CD4-positive, CD25-positive, alpha-beta regulatory T cell (primary cell): ENCODE measurements around the gene ITPR2. TPM values are rescaled to one million over a fixed set of nuclear protein-coding genes. Genes with fewer than 3 reads are reported as not detected.

Experiments
- ATAC-seq, 2 donors: fragments of 150-1000 bp; cut with Tn5 transposase; one replicate each; pipeline ENCODE4 v1.10.0; 2021; ENCODE audit warnings: low read depth in 2 of 2, moderate number of reproducible peaks in 2 of 2, moderate library complexity in 1 of 2
- DNase-seq, 3 donors: peaks; one replicate each; pipeline versions ENCODE4 v3.0.0 to v3.0.0-alpha.2; 2012 to 2022; ENCODE audit warnings: mixed read lengths in 1 of 3
- H3K27ac ChIP-seq: one replicate; pipeline ENCODE4 v1.7.0; 2013; ENCODE audit warnings: mild to moderate bottlenecking, low read length; ENCODE audit not compliant: insufficient read depth, poor library complexity, severe bottlenecking
- H3K27me3 ChIP-seq: one replicate; pipeline ENCODE4 v1.7.0; 2013; ENCODE audit warnings: low read length; ENCODE audit not compliant: control insufficient read depth, insufficient read depth
- H3K36me3 ChIP-seq: one replicate; pipeline ENCODE4 v1.7.0; 2013; ENCODE audit warnings: mild to moderate bottlenecking, low read length, moderate library complexity; ENCODE audit not compliant: control insufficient read depth, insufficient read depth
- H3K4me1 ChIP-seq: 2 replicates; pipeline ENCODE4 v1.7.0; 2013; ENCODE audit warnings: mild to moderate bottlenecking, low read length; ENCODE audit not compliant: insufficient read depth, control insufficient read depth, poor library complexity, severe bottlenecking
- H3K4me3 ChIP-seq: one replicate; pipeline ENCODE4 v1.7.0; 2013; ENCODE audit warnings: low read depth, mild to moderate bottlenecking, low read length, moderate library complexity
- H3K9me3 ChIP-seq, 2 experiments: 1 replicate in 1 of 2; 2 replicates in 1 of 2; pipeline ENCODE4 v1.7.0; 2013; ENCODE audit warnings: low read length in 2 of 2, mild to moderate bottlenecking in 1 of 2, moderate library complexity in 1 of 2; ENCODE audit not compliant: control insufficient read depth in 2 of 2
- H3K27ac Mint-ChIP-seq, 3 donors: one replicate each; pipeline ENCODE4 v1.8.0; 2020 to 2022; ENCODE audit warnings: mild to moderate bottlenecking in 3 of 3, mixed read lengths in 3 of 3, moderate library complexity in 2 of 3
- H3K27me3 Mint-ChIP-seq: one replicate; pipeline ENCODE4 v1.8.0; 2022; ENCODE audit warnings: mild to moderate bottlenecking, mixed read lengths
- H3K36me3 Mint-ChIP-seq: one replicate; pipeline ENCODE4 v1.8.0; 2020; ENCODE audit warnings: mixed read lengths
- H3K4me1 Mint-ChIP-seq, 4 donors: one replicate each; pipeline ENCODE4 v1.8.0; 2020 to 2022; ENCODE audit warnings: mixed read lengths in 4 of 4, mild to moderate bottlenecking in 1 of 4
- H3K4me3 Mint-ChIP-seq, 4 donors: one replicate each; pipeline ENCODE4 v1.8.0; 2020 to 2022; ENCODE audit warnings: mild to moderate bottlenecking in 4 of 4, mixed read lengths in 4 of 4, moderate library complexity in 3 of 4
- H3K9me3 Mint-ChIP-seq, 7 donors: one replicate each; pipeline ENCODE4 v1.8.0; 2020 to 2022; ENCODE audit warnings: mixed read lengths in 7 of 7, mild to moderate bottlenecking in 3 of 7, moderate library complexity in 2 of 7
- polyA plus RNA-seq, 4 donors: library from polyadenylated mRNA; unstranded; fragments of 300-500 nt; fragmentation: Illumina TruSeq; gene quantifications; one replicate each; pipeline ENCODE4 v1.2.3, GENCODE V29; 2021
- total RNA-seq: library from RNA; stranded (reverse); gene quantifications from one replicate; pipeline ENCODE4 v1.2.3, GENCODE V29; 2022

The ITPR2 gene
- total and polyA plus RNA-seq, 5 donors from 2014 or later, result 9.9 to 54.1 (median 11.7) TPM

DNA sequence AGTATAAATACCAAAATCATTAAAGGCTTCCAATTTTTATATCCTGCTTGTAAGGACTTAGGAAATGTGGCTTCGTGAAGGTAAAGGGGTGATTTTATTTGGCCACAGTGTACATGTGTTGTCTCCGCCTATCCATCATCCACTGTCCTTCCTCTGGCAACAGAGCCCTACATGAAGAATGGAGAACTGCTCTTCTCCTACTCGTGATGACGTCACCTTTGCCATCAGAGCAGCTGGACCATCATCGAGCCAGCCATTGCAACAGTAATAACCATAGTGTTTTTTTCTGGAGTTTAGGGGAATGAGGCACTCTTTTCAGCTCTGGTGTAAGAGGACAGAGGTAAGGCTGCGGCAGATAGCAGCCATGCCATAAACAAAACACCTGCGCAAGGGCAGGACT lies 19.2 kb downstream of the ITPR2 start:
- no peaks in the 10 kb centered on the region for H3K9me3 Mint-ChIP-seq
- H3K36me3 Mint-ChIP-seq, result peaks cover 30% of the 10 kb centered on the region
- H3K4me3 Mint-ChIP-seq, result no peak overlapping the region
- no peak overlapping the region for H3K27ac Mint-ChIP-seq
- no peaks in the 10 kb centered on the region for H3K4me1 ChIP-seq
- H3K27me3 ChIP-seq, result no peaks in the 10 kb centered on the region
- no peak overlapping the region for H3K27ac ChIP-seq
- H3K36me3 ChIP-seq, result no peaks in the 10 kb centered on the region
- no peaks in the 10 kb centered on the region for H3K9me3 ChIP-seq
- DNase-seq (no peak), ATAC-seq (no peak)
- H3K27me3 Mint-ChIP-seq, result no peaks in the 10 kb centered on the region
- peaks cover 6 to 30% (median 20%) of the 10 kb centered on the region in 4 donors for H3K4me1 Mint-ChIP-seq
- no peak overlapping the region for H3K4me3 ChIP-seq

DNA sequence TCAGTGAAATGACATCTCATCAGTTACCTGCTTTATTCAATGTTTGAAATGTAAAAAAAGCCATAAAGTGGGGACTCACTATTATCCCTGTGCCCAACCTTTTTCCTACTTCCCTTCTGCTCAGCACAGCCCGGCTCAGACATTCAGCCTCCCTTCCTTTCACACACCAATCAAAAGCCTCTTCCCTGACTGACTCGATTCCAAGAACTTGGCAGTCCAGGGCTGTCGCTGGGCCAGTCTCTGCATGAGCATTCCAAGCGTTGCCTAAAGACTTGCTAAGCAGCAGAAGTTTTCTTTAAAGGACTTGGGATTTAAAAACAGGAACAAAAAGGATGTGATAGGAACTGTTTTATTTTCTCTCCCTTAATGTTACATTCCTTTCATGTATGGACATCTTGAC lies 22.7 kb downstream of the ITPR2 start:
- H3K9me3 ChIP-seq, result no peaks in the 10 kb centered on the region
- ATAC-seq (no peak), DNase-seq (no peak)
- H3K27ac Mint-ChIP-seq, result no peak overlapping the region
- H3K27me3 Mint-ChIP-seq, result no peaks in the 10 kb centered on the region
- no peak overlapping the region for H3K27ac ChIP-seq
- peaks cover 0 to 2% (median 0%) of the 10 kb centered on the region in 7 donors for H3K9me3 Mint-ChIP-seq
- no peak overlapping the region for H3K4me3 Mint-ChIP-seq
- H3K27me3 ChIP-seq, result no peaks in the 10 kb centered on the region
- no peak overlapping the region for H3K4me3 ChIP-seq
- H3K4me1 ChIP-seq, result no peaks in the 10 kb centered on the region
- H3K36me3 ChIP-seq, result no peaks in the 10 kb centered on the region
- H3K36me3 Mint-ChIP-seq, result peaks cover 22% of the 10 kb centered on the region
- H3K4me1 Mint-ChIP-seq, result peaks cover 0 to 18% (median 12%) of the 10 kb centered on the region in 4 donors

DNA sequence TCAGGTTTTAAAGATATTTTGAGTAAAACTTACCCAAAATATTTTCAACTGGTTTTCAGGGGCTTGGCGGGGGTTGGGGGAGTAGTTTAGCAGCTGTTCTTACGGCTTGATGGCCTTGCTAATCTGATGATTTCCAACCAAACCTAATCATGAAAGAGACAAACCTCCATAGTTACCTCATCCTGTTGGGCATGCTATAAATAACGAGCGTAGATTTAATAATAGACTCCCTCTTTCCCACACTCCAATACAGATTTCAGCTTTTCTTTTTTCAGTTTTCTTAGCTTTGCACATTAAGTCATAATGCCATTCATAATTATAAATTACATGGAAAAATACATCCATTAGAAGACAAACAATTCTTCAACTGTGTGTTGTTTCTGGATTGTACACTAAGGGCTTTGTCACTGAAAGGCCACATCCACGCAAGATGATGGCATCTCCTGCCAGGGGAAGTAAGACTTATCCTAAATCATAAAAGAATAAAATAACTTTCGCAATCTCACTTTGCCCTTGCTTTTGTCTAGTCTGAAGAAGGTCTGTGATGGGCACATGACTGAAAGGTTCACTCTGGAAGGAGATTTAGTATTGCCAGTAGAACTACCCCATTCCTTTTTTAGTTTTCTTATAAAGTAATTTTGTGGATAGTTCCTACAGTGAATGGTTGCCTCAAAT lies 23.2 kb downstream of the ITPR2 start:
- Histone ChIP-seq H3K27ac (no peak overlapping the region), H3K4me3 (no peak overlapping the region), H3K9me3 (no peaks in the 10 kb centered on the region), H3K36me3 (no peaks in the 10 kb centered on the region), H3K27me3 (no peaks in the 10 kb centered on the region), H3K4me1 (no peaks in the 10 kb centered on the region)
- Mint-ChIP-seq H3K4me1 (peaks cover 0 to 20% (median 12%) of the 10 kb centered on the region in 4 donors), H3K27me3 (no peaks in the 10 kb centered on the region), H3K4me3 (peak overlapping the region in 1 of 4 donors; percentile 8), H3K9me3 (peaks cover 0 to 2% (median 0%) of the 10 kb centered on the region in 7 donors), H3K27ac (peak overlapping the region in 1 of 3 donors; percentile 0), H3K36me3 (peaks cover 23% of the 10 kb centered on the region)
- DNase-seq (no peak), ATAC-seq (no peak)

DNA sequence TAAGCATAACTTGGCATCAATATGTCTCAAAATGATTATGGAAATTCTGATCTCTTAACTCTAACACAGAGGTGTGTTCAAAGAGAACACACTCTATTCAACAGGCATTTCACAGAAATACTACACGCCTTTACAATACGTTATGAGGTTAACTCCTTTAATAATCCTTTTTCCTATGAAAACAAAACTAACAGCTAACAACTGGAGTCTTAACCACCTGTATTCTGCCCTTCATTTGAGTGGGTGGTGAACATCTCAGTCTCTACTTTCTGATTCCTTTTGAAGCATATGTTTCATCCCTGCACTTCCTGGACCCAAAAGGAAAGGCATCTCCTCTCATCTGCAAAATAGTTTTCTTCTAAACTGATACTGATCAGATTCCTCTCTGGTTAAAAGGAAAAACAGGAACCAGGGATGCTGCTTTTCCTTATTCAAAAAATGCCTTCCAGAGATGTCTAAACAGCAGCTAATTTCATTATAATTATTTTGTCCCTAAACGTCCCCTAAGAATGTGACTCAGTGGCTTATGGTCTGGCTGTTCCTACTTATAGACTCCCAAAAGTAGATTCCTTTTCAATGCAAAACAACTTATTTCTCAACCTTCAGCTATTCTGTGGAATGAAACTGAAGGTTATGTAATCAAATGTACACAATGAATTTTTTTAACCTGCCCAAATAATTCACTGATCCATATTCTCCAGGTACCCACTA lies 24.1 kb downstream of the ITPR2 start:
- no peaks in the 10 kb centered on the region for H3K27me3 Mint-ChIP-seq
- H3K9me3 Mint-ChIP-seq, result peaks cover 0 to 2% (median 0%) of the 10 kb centered on the region in 7 donors
- H3K27ac Mint-ChIP-seq, result peak overlapping the region in 1 of 3 donors; percentile 0
- ATAC-seq (no peak), DNase-seq (no peak)
- Histone ChIP-seq H3K36me3 (no peaks in the 10 kb centered on the region), H3K4me3 (no peak overlapping the region), H3K27ac (no peak overlapping the region), H3K27me3 (no peaks in the 10 kb centered on the region), H3K9me3 (no peaks in the 10 kb centered on the region), H3K4me1 (no peaks in the 10 kb centered on the region)
- peaks cover 22% of the 10 kb centered on the region for H3K36me3 Mint-ChIP-seq
- H3K4me3 Mint-ChIP-seq, result no peak overlapping the region
- H3K4me1 Mint-ChIP-seq, result peaks cover 0 to 25% (median 12%) of the 10 kb centered on the region in 4 donors

DNA sequence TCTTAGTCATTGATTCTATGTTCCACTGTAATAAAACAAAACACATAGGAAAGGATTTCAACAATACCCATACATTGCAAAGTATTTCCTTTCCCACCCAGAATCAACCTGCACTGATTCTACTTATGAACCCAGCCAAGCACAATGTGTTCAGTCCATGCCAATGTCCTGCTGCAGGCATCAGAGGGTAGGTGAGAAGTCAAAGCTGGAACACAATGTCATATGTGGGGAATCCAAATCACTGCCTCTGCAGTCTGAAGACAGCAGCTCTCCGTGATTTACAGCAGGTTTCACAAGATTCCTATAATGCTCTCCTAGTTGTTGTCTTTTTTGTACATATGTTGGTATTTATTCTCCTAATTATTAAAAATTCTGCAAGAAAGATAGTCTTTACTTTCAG lies 25.7 kb downstream of the ITPR2 start:
- no peak overlapping the region for H3K27ac ChIP-seq
- ATAC-seq, result no peak
- Mint-ChIP-seq H3K27me3 (no peaks in the 10 kb centered on the region), H3K27ac (no peak overlapping the region), H3K36me3 (peaks cover 12% of the 10 kb centered on the region), H3K9me3 (peaks cover 0 to 2% (median 0%) of the 10 kb centered on the region in 7 donors), H3K4me1 (peaks cover 4 to 30% (median 22%) of the 10 kb centered on the region in 4 donors), H3K4me3 (no peak overlapping the region)
- no peaks in the 10 kb centered on the region for H3K36me3 ChIP-seq
- no peaks in the 10 kb centered on the region for H3K4me1 ChIP-seq
- no peak overlapping the region for H3K4me3 ChIP-seq
- no peaks in the 10 kb centered on the region for H3K9me3 ChIP-seq
- H3K27me3 ChIP-seq, result no peaks in the 10 kb centered on the region
- DNase-seq, result no peak

DNA sequence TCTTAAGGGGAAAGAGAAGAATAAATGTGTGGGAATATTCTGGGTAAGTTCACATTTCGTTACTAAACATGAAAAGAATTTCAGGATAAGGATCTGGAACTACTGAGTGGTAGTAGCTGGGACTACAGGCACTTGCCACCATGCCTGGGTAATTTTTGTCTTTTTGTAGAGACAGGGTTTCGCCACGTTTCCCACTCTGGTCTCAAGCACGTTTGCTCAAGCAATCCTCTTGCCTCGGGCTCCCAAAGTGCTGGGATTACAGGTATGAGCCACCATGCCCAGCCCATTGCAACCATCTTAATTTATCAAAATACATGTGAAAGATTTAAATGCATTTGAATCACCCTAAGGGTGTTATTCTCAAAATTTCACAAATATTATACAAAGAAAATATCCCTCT lies 26.4 kb downstream of the ITPR2 start:
- Histone ChIP-seq H3K4me3 (no peak overlapping the region), H3K36me3 (no peaks in the 10 kb centered on the region), H3K9me3 (no peaks in the 10 kb centered on the region), H3K27ac (no peak overlapping the region), H3K4me1 (no peaks in the 10 kb centered on the region), H3K27me3 (no peaks in the 10 kb centered on the region)
- H3K9me3 Mint-ChIP-seq, result peaks cover 0 to 2% (median 0%) of the 10 kb centered on the region in 7 donors
- peaks cover 12% of the 10 kb centered on the region for H3K36me3 Mint-ChIP-seq
- peaks cover 4 to 30% (median 22%) of the 10 kb centered on the region in 4 donors for H3K4me1 Mint-ChIP-seq
- no peak for ATAC-seq
- no peaks in the 10 kb centered on the region for H3K27me3 Mint-ChIP-seq
- H3K27ac Mint-ChIP-seq, result no peak overlapping the region
- DNase-seq, result no peak
- no peak overlapping the region for H3K4me3 Mint-ChIP-seq

DNA sequence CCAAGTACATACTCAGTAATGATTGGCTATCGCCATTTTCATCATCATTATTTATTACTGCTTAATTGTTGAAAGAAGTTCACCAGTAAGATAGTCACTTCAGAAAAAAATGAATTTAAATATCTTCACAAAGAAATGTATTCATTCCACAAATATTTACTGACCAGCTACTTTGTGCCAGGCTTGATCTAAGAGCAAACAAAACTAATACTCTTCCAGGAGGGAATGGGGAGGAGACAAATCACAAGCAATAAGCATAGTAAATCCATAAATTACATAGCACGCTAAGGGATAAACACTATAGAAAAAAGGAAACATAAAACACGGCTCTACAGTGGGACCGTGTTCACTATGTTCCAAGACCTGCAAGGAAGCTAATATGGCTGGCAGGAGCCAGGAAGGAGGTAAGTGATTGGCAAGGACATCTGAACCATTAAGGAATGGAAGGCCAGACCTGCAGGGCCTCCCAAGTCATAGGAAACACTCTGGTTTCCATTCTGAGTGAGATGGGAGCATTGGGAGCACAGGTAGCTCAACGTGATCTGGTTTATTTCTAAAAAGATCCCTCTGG lies 27.5 kb downstream of the ITPR2 start:
- Histone ChIP-seq H3K27ac (no peak overlapping the region), H3K9me3 (no peaks in the 10 kb centered on the region), H3K4me1 (no peaks in the 10 kb centered on the region), H3K4me3 (no peak overlapping the region), H3K36me3 (no peaks in the 10 kb centered on the region), H3K27me3 (no peaks in the 10 kb centered on the region)
- Mint-ChIP-seq H3K27ac (peak overlapping the region in 1 of 3 donors; percentile 48), H3K9me3 (peaks cover 0 to 2% (median 0%) of the 10 kb centered on the region in 7 donors), H3K4me1 (peaks cover 4 to 32% (median 22%) of the 10 kb centered on the region in 4 donors), H3K27me3 (no peaks in the 10 kb centered on the region), H3K4me3 (no peak overlapping the region), H3K36me3 (peaks cover 14% of the 10 kb centered on the region)
- DNase-seq (no peak), ATAC-seq (no peak)
